T-cell (primary cell): ENCODE measurements around the gene SCFD2. TPM values are rescaled to one million over a fixed set of nuclear protein-coding genes. Genes with fewer than 3 reads are reported as not detected.

Experiments used
- ATAC-seq, 4 experiments: fragments of 200-7000 bp in 3 of 4; fragments of 150-1000 bp in 1 of 4; cut with Tn5 transposase; replicated peaks in 1 of 4; 1 replicate in 3 of 4; 2 replicates in 1 of 4; pipeline ENCODE4 v1.10.0; 2021; ENCODE audit warnings: moderate library complexity in 3 of 4, mild to moderate bottlenecking in 2 of 4, moderate number of reproducible peaks in 1 of 4
- CTCF ChIA-PET, 2 donors: fragments of 300-600 bp; sonication (Branson Sonifier 250); formaldehyde crosslinking; loops; one replicate each; lab custom pipeline; 2022; ENCODE audit warnings: antibody characterized with exemption in 2 of 2; lab: Charles Lee
- POLR2A ChIA-PET, 2 donors: fragments of 300-600 bp; sonication (Branson Sonifier 250); formaldehyde crosslinking; loops; one replicate each; lab custom pipeline; 2022; ENCODE audit warnings: antibody characterized with exemption in 2 of 2; lab: Charles Lee
- DNase-seq, 35 experiments: peaks; one replicate each; pipeline versions ENCODE4 v3.0.0 to v3.0.0-alpha.2; 2013 to 2023
- H3K27ac ChIP-seq: one replicate; pipeline ENCODE4 v1.5.1; 2013; ENCODE audit warnings: low read length
- H3K27me3 ChIP-seq, 2 experiments: replicated peaks in 1 of 2; 1 replicate in 1 of 2; 2 replicates in 1 of 2; pipeline versions ENCODE4 v1.6.1 to v1.7.0; 2013; ENCODE audit warnings: low read length in 1 of 2, mixed read lengths in 1 of 2; ENCODE audit not compliant: control insufficient read depth in 2 of 2, insufficient read depth in 2 of 2; ENCODE audit errors: extremely low read depth in 1 of 2
- H3K36me3 ChIP-seq, 2 donors: 1 replicate in 1 of 2; 2 replicates in 1 of 2; pipeline versions ENCODE4 v1.6.1 to v1.7.0; 2013; ENCODE audit warnings: low read length in 1 of 2; ENCODE audit not compliant: control insufficient read depth in 2 of 2, insufficient read depth in 1 of 2; ENCODE audit errors: extremely low read depth in 1 of 2
- H3K4me1 ChIP-seq, 2 experiments: 1 replicate in 1 of 2; 2 replicates in 1 of 2; pipeline versions ENCODE4 v1.6.1 to v1.7.0; 2013; ENCODE audit warnings: low read length in 2 of 2, mixed read lengths in 1 of 2; ENCODE audit not compliant: insufficient read depth in 2 of 2, control insufficient read depth in 1 of 2; ENCODE audit errors: extremely low read depth in 1 of 2
- H3K4me3 ChIP-seq, 2 donors: 1 replicate in 1 of 2; 2 replicates in 1 of 2; pipeline versions ENCODE4 v1.5.1 to v1.7.0; 2013; ENCODE audit warnings: mild to moderate bottlenecking in 2 of 2, low read length in 1 of 2, moderate library complexity in 1 of 2; ENCODE audit not compliant: control insufficient read depth in 1 of 2; ENCODE audit errors: extremely low read depth in 1 of 2
- H3K9me3 ChIP-seq: 2 replicates; pipeline ENCODE4 v1.7.0; 2013
- H3K27ac Mint-ChIP-seq, 2 donors: one replicate each; pipeline ENCODE4 v1.8.0; 2020 to 2021; ENCODE audit warnings: mild to moderate bottlenecking in 2 of 2, mixed read lengths in 2 of 2
- H3K27me3 Mint-ChIP-seq, 2 donors: one replicate each; pipeline ENCODE4 v1.8.0; 2021 to 2022; ENCODE audit warnings: mixed read lengths in 2 of 2
- H3K36me3 Mint-ChIP-seq: one replicate; pipeline ENCODE4 v1.8.0; 2021; ENCODE audit warnings: mixed read lengths
- H3K4me1 Mint-ChIP-seq, 3 donors: one replicate each; pipeline ENCODE4 v1.8.0; 2020 to 2022; ENCODE audit warnings: mixed read lengths in 3 of 3, mild to moderate bottlenecking in 1 of 3
- H3K4me3 Mint-ChIP-seq, 3 donors: one replicate each; pipeline ENCODE4 v1.8.0; 2020 to 2022; ENCODE audit warnings: mild to moderate bottlenecking in 3 of 3, mixed read lengths in 3 of 3, moderate library complexity in 3 of 3
- H3K9me3 Mint-ChIP-seq, 3 donors: one replicate each; pipeline ENCODE4 v1.8.0; 2020 to 2022; ENCODE audit warnings: mixed read lengths in 3 of 3
- WGBS: methylation state at CpG from one replicate; pipeline ENCODE4 v1.1.5; 2013; ENCODE audit warnings: missing lambda C conversion rate; ENCODE audit not compliant: insufficient coverage; 5-methylcytosine and 5-hydroxymethylcytosine counted together
- total RNA-seq, 35 experiments: library from RNA in 6 of 35; stranded (reverse) in 6 of 35; fragments of 120-200 nt in 1 of 35; gene quantifications; one replicate each; pipeline versions ENCODE4 v1.2.1 to v1.2.4 and lab custom pipeline; 2013 to 2026

SCFD2 gene
- total RNA-seq, 5 donors from 2014 or later (not counting 1 experiment from before 2014, with no cell fraction given), result 19.0 to 28.9 (median 21.8) TPM

GRCh38 chr4:53376900-53377299 is 11.0 kb upstream of the SCFD2 start:
- Histone ChIP-seq H3K36me3 (peaks cover 0 to 4% of the 10 kb centered on the region in 2 donors), H3K27ac (peak overlapping the region; percentile 45), H3K4me1 (peaks cover 5 to 25% of the 10 kb centered on the region in 2 experiments), H3K27me3 (peaks cover 0 to 4% of the 10 kb centered on the region in 2 experiments), H3K4me3 (peak overlapping the region; percentile 79 to 96), H3K9me3 (no peaks in the 10 kb centered on the region)
- Mint-ChIP-seq H3K4me3 (peak overlapping the region; percentile 96 to 99 (median 99)), H3K27ac (peak overlapping the region; percentile 99 to 100), H3K9me3 (no peaks in the 10 kb centered on the region), H3K27me3 (peaks cover 6 to 11% of the 10 kb centered on the region in 2 donors), H3K4me1 (peaks cover 36 to 41% (median 38%) of the 10 kb centered on the region in 3 donors), H3K36me3 (peaks cover 12% of the 10 kb centered on the region)
- DNase-seq (no peak), ATAC-seq (no peak)
- CTCF ChIA-PET, result interaction anchor here in 1 of 2 donors (0.7 kb wide), 1 partner anchor 11 kb away, joined by 4 read pairs; the partner anchor contains the start of gene SCFD2
- POLR2A ChIA-PET, result interaction anchor here in 1 of 2 donors (0.6 to 1.0 kb wide), 2 partner anchors 11 to 14 kb away, joined by 3 to 4 read pairs; no protein-coding TSS in a partner anchor
- WGBS, result 61% methylated on average over 2 of the region's 5 CpGs

- Mint-ChIP-seq H3K27ac (no peak overlapping the region), H3K27me3 (peaks cover 19 to 25% of the 10 kb centered on the region in 2 donors), H3K36me3 (peaks cover 9% of the 10 kb centered on the region), H3K4me1 (peaks cover 22 to 33% (median 26%) of the 10 kb centered on the region in 3 donors), H3K4me3 (no peak overlapping the region), H3K9me3 (no peaks in the 10 kb centered on the region)
- Histone ChIP-seq H3K27me3 (peaks cover 0 to 11% of the 10 kb centered on the region in 2 experiments), H3K4me1 (peaks cover 5 to 16% of the 10 kb centered on the region in 2 experiments), H3K36me3 (peaks cover 0 to 2% of the 10 kb centered on the region in 2 donors), H3K4me3 (no peak overlapping the region), H3K27ac (no peak overlapping the region), H3K9me3 (no peaks in the 10 kb centered on the region)
- CTCF ChIA-PET, result interaction anchor here (0.5 to 0.7 kb wide), 2 partner anchors 12 to 662 kb away, joined by 3 read pairs; no protein-coding TSS in a partner anchor
- POLR2A ChIA-PET, result interaction anchor here in 1 of 2 donors (0.6 kb wide), 1 partner anchor 9 kb away, joined by 3 read pairs; no protein-coding TSS in a partner anchor
- no peak for DNase-seq
- ATAC-seq, result no peak
- WGBS, result 86% methylated on average over 2 of the region's 4 CpGs
These were observed 9.0 kb upstream of the SCFD2 start for GRCh38 chr4:53374777-53375258.

GRCh38 chr4:53371843-53372521 is 6.1 kb upstream of the SCFD2 start:
- H3K4me3 ChIP-seq, result no peak overlapping the region
- ChIA-PET POLR2A (interaction anchor here in 1 of 2 donors (0.6 to 1.2 kb wide), 2 partner anchors 11 to 18 kb away, joined by 3 to 4 read pairs; no protein-coding TSS in a partner anchor), CTCF (no interaction called here)
- H3K4me1 ChIP-seq, result peaks cover 2 to 4% of the 10 kb centered on the region in 2 experiments
- ATAC-seq (no peak), DNase-seq (no peak)
- Mint-ChIP-seq H3K4me1 (peaks cover 6 to 10% (median 6%) of the 10 kb centered on the region in 3 donors), H3K27me3 (peaks cover 21 to 30% of the 10 kb centered on the region in 2 donors), H3K4me3 (no peak overlapping the region), H3K27ac (no peak overlapping the region), H3K9me3 (no peaks in the 10 kb centered on the region), H3K36me3 (peaks cover 7% of the 10 kb centered on the region)
- no peaks in the 10 kb centered on the region for H3K36me3 ChIP-seq
- no peaks in the 10 kb centered on the region for H3K9me3 ChIP-seq
- 75% methylated on average over 4 of the region's 4 CpGs for WGBS
- H3K27me3 ChIP-seq, result peaks cover 0 to 11% of the 10 kb centered on the region in 2 experiments
- H3K27ac ChIP-seq, result no peak overlapping the region

- Histone ChIP-seq H3K27me3 (peaks cover 0 to 11% of the 10 kb centered on the region in 2 experiments), H3K4me3 (no peak overlapping the region), H3K36me3 (no peaks in the 10 kb centered on the region), H3K9me3 (no peaks in the 10 kb centered on the region), H3K27ac (no peak overlapping the region), H3K4me1 (peaks cover 3 to 5% of the 10 kb centered on the region in 2 experiments)
- ChIA-PET CTCF (no interaction called here), POLR2A (no interaction called here)
- WGBS, result 93% methylated on average over 2 of the region's 3 CpGs
- ATAC-seq (no peak), DNase-seq (no peak)
- Mint-ChIP-seq H3K27ac (no peak overlapping the region), H3K4me1 (peaks cover 10 to 14% (median 10%) of the 10 kb centered on the region in 3 donors), H3K9me3 (no peaks in the 10 kb centered on the region), H3K27me3 (peaks cover 21 to 30% of the 10 kb centered on the region in 2 donors), H3K36me3 (peaks cover 7% of the 10 kb centered on the region), H3K4me3 (no peak overlapping the region)
These were observed 5.2 kb upstream of the SCFD2 start for GRCh38 chr4:53371049-53371448.

- Mint-ChIP-seq H3K9me3 (no peaks in the 10 kb centered on the region), H3K27ac (no peak overlapping the region), H3K4me1 (peaks cover 36 to 39% (median 36%) of the 10 kb centered on the region in 3 donors), H3K27me3 (peaks cover 21 to 26% of the 10 kb centered on the region in 2 donors), H3K36me3 (peaks cover 7% of the 10 kb centered on the region), H3K4me3 (peak overlapping the region in 1 of 3 donors; percentile 97)
- no peak for ATAC-seq
- ChIA-PET CTCF (interaction anchor here in 1 of 2 donors (0.6 kb wide), 1 partner anchor 703 kb away, joined by 3 read pairs; no protein-coding TSS in a partner anchor), POLR2A (no interaction called here)
- Histone ChIP-seq H3K36me3 (no peaks in the 10 kb centered on the region), H3K27ac (no peak overlapping the region), H3K4me1 (peaks cover 21 to 23% of the 10 kb centered on the region in 2 experiments), H3K27me3 (peaks cover 0 to 7% of the 10 kb centered on the region in 2 experiments), H3K9me3 (no peaks in the 10 kb centered on the region), H3K4me3 (no peak overlapping the region)
- WGBS, result 48% methylated on average over 2 of the region's 2 CpGs
- DNase-seq, result no peak
These were observed 1.9 kb upstream of the SCFD2 start for GRCh38 chr4:53367721-53368120.

- H3K4me3 ChIP-seq, result peak overlapping the region; percentile 88 to 99
- Mint-ChIP-seq H3K4me3 (peak overlapping the region; percentile 95 to 97 (median 96)), H3K27me3 (peaks cover 11 to 15% of the 10 kb centered on the region in 2 donors), H3K9me3 (no peaks in the 10 kb centered on the region), H3K36me3 (peaks cover 3% of the 10 kb centered on the region), H3K4me1 (peaks cover 48 to 51% (median 50%) of the 10 kb centered on the region in 3 donors), H3K27ac (peak overlapping the region; percentile 94 to 99)
- POLR2A ChIA-PET, result interaction anchor here in 1 of 2 donors (0.7 kb wide), 2 partner anchors 11 to 15 kb away, joined by 3 read pairs; partner anchors contain the start of gene FIP1L1
- CTCF ChIA-PET, result interaction anchor here in 1 of 2 donors (0.7 to 1.3 kb wide), 3 partner anchors 10 to 52 kb away, joined by 3 to 4 read pairs (median 3); no protein-coding TSS in a partner anchor
- peaks cover 0 to 7% of the 10 kb centered on the region in 2 experiments for H3K27me3 ChIP-seq
- WGBS, result 17% methylated on average over 3 of the region's 8 CpGs
- H3K27ac ChIP-seq, result peak overlapping the region; percentile 80
- DNase-seq, result no peak
- H3K4me1 ChIP-seq, result peaks cover 24 to 31% of the 10 kb centered on the region in 2 experiments
- peak; percentile 13 to 29 (median 22) for ATAC-seq
- H3K9me3 ChIP-seq, result no peaks in the 10 kb centered on the region
- no peaks in the 10 kb centered on the region for H3K36me3 ChIP-seq
These were observed 448 bp upstream of the SCFD2 start for GRCh38 chr4:53366301-53366716.
